Endometrial microvascular endothelial cells (primary cell): Measurements from ENCODE around the gene CTNNA1. TPM values are rescaled to one million over a fixed set of nuclear protein-coding genes. Genes with fewer than 3 reads are reported as not detected.
"Not testable (repeated sequence)": the region's sequence is repeated elsewhere in the genome, so short reads cannot be mapped to it uniquely, and the experiment has no call there.

Source experiments
- in situ Hi-C: cut with HindIII; loops from 2 replicates; pipeline ENCODE4 v1.10.0; 2017; ENCODE audit warnings: low sequenced_read_pairs, low pct_unique_long_range_greater_than_20kb; ENCODE audit errors: inconsistent ontology term
- total RNA-seq: library from RNA; depleted of rRNA; stranded (reverse); fragments of >200 nt; gene quantifications from one replicate; pipeline ENCODE4 v1.2.3, GENCODE V29; 2015; ENCODE audit errors: inconsistent ontology term

The CTNNA1 gene
- total RNA-seq, 1 donor from 2014 or later = 386 TPM

- in situ Hi-C loops = no loop called here
These were observed 80.7 kb downstream of the CTNNA1 start for GRCh38 chr5:138833726-138834480.

GRCh38 chr5:138834853-138835252 is 81.6 kb downstream of the CTNNA1 start:
- in situ Hi-C loops = not testable (repeated sequence)

- in situ Hi-C loops = no loop called here
These were observed 83.9 kb downstream of the CTNNA1 start for GRCh38 chr5:138837160-138837559.

- in situ Hi-C loops = no loop called here
These were observed 86.9 kb downstream of the CTNNA1 start for GRCh38 chr5:138840103-138840502.

GRCh38 chr5:138841531-138841930 is 88.3 kb downstream of the CTNNA1 start:
- in situ Hi-C loops = no loop called here

- in situ Hi-C loops = no loop called here
These were observed 90.3 kb downstream of the CTNNA1 start for GRCh38 chr5:138843316-138844124.

GRCh38 chr5:138844125-138844461 is 90.9 kb downstream of the CTNNA1 start:
- in situ Hi-C loops = no loop called here

GRCh38 chr5:138844812-138845513 is 91.7 kb downstream of the CTNNA1 start:
- in situ Hi-C loops = no loop called here

- in situ Hi-C loops = no loop called here
These were observed 96.2 kb downstream of the CTNNA1 start for GRCh38 chr5:138849439-138849838.

- in situ Hi-C loops = no loop called here
These were observed 96.7 kb downstream of the CTNNA1 start for GRCh38 chr5:138849882-138850281.

GRCh38 chr5:138850865-138851435 is 97.7 kb downstream of the CTNNA1 start:
- in situ Hi-C loops = no loop called here

- in situ Hi-C loops = no loop called here
These were observed 99.9 kb downstream of the CTNNA1 start for GRCh38 chr5:138853132-138853531.

GRCh38 chr5:138867011-138867410 is 113.8 kb downstream of the CTNNA1 start:
- in situ Hi-C loops = no loop called here

- in situ Hi-C loops = no loop called here
These were observed 115.8 kb downstream of the CTNNA1 start for GRCh38 chr5:138869038-138869437.

GRCh38 chr5:138869763-138870500 is 116.7 kb downstream of the CTNNA1 start:
- in situ Hi-C loops = no loop called here

GRCh38 chr5:138870611-138871010 is 117.4 kb downstream of the CTNNA1 start:
- in situ Hi-C loops = no loop called here

GRCh38 chr5:138872841-138873465 is 119.7 kb downstream of the CTNNA1 start:
- in situ Hi-C loops = no loop called here

GRCh38 chr5:138873466-138874221 is 120.4 kb downstream of the CTNNA1 start:
- in situ Hi-C loops = no loop called here
